ENCODE results near the gene SLC5A9. TPM values are rescaled to one million over a fixed set of nuclear protein-coding genes. Genes with fewer than 3 reads are reported as not detected.

Gene SLC5A9
- total RNA-seq, 2 donors from 2014 or later, result not detected

GRCh38 chr1:48221122-48221521 is 1.4 kb upstream of the SLC5A9 start:
- TF ChIP-seq, protein P1, sequence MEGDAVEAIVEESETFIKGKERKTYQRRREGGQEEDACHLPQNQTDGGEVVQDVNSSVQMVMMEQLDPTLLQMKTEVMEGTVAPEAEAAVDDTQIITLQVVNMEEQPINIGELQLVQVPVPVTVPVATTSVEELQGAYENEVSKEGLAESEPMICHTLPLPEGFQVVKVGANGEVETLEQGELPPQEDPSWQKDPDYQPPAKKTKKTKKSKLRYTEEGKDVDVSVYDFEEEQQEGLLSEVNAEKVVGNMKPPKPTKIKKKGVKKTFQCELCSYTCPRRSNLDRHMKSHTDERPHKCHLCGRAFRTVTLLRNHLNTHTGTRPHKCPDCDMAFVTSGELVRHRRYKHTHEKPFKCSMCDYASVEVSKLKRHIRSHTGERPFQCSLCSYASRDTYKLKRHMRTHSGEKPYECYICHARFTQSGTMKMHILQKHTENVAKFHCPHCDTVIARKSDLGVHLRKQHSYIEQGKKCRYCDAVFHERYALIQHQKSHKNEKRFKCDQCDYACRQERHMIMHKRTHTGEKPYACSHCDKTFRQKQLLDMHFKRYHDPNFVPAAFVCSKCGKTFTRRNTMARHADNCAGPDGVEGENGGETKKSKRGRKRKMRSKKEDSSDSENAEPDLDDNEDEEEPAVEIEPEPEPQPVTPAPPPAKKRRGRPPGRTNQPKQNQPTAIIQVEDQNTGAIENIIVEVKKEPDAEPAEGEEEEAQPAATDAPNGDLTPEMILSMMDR (IDR thresholded peaks at IDR 0.05), result no peak
- no peaks in the 10 kb centered on the region for H3K9me3 ChIP-seq
- H3K4me1 ChIP-seq, result no peaks in the 10 kb centered on the region
- no peaks in the 10 kb centered on the region for H3K36me3 ChIP-seq
- H3K27ac ChIP-seq, result no peak overlapping the region
- DNase-seq (ENCODE audit: low spot score), result no peak
- H3K27me3 ChIP-seq, result no peaks in the 10 kb centered on the region
- no peak overlapping the region for H3K4me3 ChIP-seq

GRCh38 chr1:48221657-48222056 is 859 bp upstream of the SLC5A9 start:
- Histone ChIP-seq H3K4me3 (no peak overlapping the region), H3K27me3 (no peaks in the 10 kb centered on the region), H3K36me3 (no peaks in the 10 kb centered on the region), H3K27ac (no peak overlapping the region), H3K9me3 (no peaks in the 10 kb centered on the region), H3K4me1 (no peaks in the 10 kb centered on the region)
- DNase-seq (ENCODE audit: low spot score), result no peak
- TF ChIP-seq, protein P1 (IDR thresholded peaks at IDR 0.05), result no peak

DNA sequence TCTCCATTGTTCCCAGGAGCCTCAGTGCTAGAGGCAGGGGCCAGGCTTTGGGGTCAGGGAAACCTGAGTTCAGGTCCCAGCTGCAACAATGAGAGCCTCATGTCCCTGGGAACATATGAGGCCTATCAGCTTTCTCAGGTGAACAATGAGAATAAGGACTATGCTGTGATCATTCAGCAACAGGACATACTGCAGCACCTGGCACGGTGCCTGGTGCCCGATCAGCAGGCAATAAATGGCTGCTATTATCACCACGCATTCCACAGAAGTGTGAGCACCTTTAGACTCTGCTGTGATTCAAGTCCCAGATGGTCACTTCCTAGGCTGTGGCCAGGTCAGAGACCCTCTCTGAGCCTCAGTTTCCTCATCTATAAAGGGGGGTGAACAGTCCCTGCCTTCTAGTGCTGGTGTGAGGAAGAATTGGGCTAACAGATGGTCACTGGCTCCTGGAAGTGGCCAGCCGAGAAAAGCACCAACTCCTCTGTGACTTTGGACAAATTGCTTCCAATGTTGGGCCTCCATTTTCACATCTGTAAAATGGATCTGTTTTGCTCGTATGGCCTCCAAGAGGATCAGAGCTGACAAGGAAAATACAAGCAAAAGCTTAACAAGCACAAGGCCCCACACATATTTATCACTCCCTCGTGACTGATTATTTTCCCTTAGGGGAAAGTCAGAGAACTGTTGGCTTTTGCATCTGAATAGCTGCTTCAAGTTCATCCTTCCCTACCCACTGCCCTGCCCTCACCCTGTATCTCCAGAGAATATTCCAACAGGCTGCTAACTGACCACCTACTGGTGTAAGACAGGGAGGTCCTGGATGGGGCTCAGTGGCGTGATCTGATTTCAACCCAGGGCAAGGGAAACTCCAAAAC is 1.1 kb downstream of the SLC5A9 start:
- H3K4me3 ChIP-seq, result no peak overlapping the region
- no peak overlapping the region for H3K27ac ChIP-seq
- TF ChIP-seq, protein P1 (IDR thresholded peaks at IDR 0.05), result no peak
- no peaks in the 10 kb centered on the region for H3K4me1 ChIP-seq
- no peaks in the 10 kb centered on the region for H3K9me3 ChIP-seq
- no peaks in the 10 kb centered on the region for H3K36me3 ChIP-seq
- no peaks in the 10 kb centered on the region for H3K27me3 ChIP-seq
- DNase-seq (ENCODE audit: low spot score), result no peak

- Histone ChIP-seq H3K27me3 (no peaks in the 10 kb centered on the region), H3K4me1 (no peaks in the 10 kb centered on the region), H3K36me3 (no peaks in the 10 kb centered on the region), H3K4me3 (no peak overlapping the region), H3K9me3 (no peaks in the 10 kb centered on the region), H3K27ac (no peak overlapping the region)
- no peak for DNase-seq (ENCODE audit: low spot score)
- TF ChIP-seq, protein P1 (IDR thresholded peaks at IDR 0.05), result no peak
Observed at GRCh38 chr1:48224791-48225190, 2.3 kb downstream of the SLC5A9 start.

DNA sequence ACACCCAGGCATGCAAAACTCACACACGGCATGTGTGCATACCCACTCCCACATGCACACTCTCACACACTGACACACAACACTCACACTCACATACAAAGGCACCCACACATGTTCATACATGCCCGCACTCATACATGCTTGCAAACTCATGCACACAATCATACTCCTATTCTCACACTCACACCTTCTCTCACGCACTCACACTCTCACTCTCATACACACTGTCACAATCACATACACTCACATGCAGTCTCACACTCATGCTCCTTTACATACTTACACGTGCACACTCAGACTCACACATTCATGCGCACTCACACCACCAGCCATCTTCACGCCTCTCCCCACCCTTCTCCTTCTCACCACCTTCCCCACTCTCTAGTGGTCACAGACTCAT is 3.1 kb downstream of the SLC5A9 start:
- Histone ChIP-seq H3K27ac (no peak overlapping the region), H3K4me1 (no peaks in the 10 kb centered on the region), H3K27me3 (no peaks in the 10 kb centered on the region), H3K9me3 (no peaks in the 10 kb centered on the region), H3K36me3 (no peaks in the 10 kb centered on the region), H3K4me3 (no peak overlapping the region)
- no peak for DNase-seq (ENCODE audit: low spot score)
- TF ChIP-seq, protein P1 (IDR thresholded peaks at IDR 0.05), result no peak

Data from right atrium auricular region (tissue), 2 donors.